ENCODE measurements around the gene MYO3A.

MYO3A gene

GRCh38 chr10:26249681-26250080 is 315.7 kb downstream of the MYO3A start:
- no peak for TF ChIP-seq POLR2AphosphoS5 (IDR thresholded peaks at IDR 0.05; ENCODE audit: borderline replicate concordance, low read depth, low read length)
- no peak for TF ChIP-seq FOXP2 (optimal IDR thresholded peaks at IDR 0.05; ENCODE audit: control extremely low read depth, extremely low read length, insufficient read depth)
- TF ChIP-seq EZH2 (IDR thresholded peaks at IDR 0.05) = no peak
- DNase-seq (ENCODE audit: low read depth, low spot score) = no peak
- H3K9ac ChIP-seq (ENCODE audit: insufficient read length) = no peak overlapping the region
- no peaks in the 10 kb centered on the region for H3K9me3 ChIP-seq (ENCODE audit: low read depth, low read length)
- no peak overlapping the region for H3K4me3 ChIP-seq
- H3K36me3 ChIP-seq (ENCODE audit: insufficient read depth, low read length) = no peaks in the 10 kb centered on the region
- no peak overlapping the region for H3K27ac ChIP-seq

- H3K27ac ChIP-seq = no peak overlapping the region
- no peaks in the 10 kb centered on the region for H3K36me3 ChIP-seq (ENCODE audit: insufficient read depth, low read length)
- no peak overlapping the region for H3K9ac ChIP-seq (ENCODE audit: insufficient read length)
- no peaks in the 10 kb centered on the region for H3K9me3 ChIP-seq (ENCODE audit: low read depth, low read length)
- TF ChIP-seq POLR2AphosphoS5 (IDR thresholded peaks at IDR 0.05; ENCODE audit: borderline replicate concordance, low read depth, low read length) (no peak), EZH2 (IDR thresholded peaks at IDR 0.05) (no peak), FOXP2 (optimal IDR thresholded peaks at IDR 0.05; ENCODE audit: control extremely low read depth, extremely low read length, insufficient read depth) (no peak)
- no peak overlapping the region for H3K4me3 ChIP-seq
- no peak for DNase-seq (ENCODE audit: low read depth, low spot score)
Measured at GRCh38 chr10:26251925-26252324, 317.9 kb downstream of the MYO3A start.

- Histone ChIP-seq H3K9ac (ENCODE audit: insufficient read length) (no peak overlapping the region), H3K27ac (no peak overlapping the region), H3K9me3 (ENCODE audit: low read depth, low read length) (no peaks in the 10 kb centered on the region), H3K4me3 (no peak overlapping the region), H3K36me3 (ENCODE audit: insufficient read depth, low read length) (no peaks in the 10 kb centered on the region)
- no peak for DNase-seq (ENCODE audit: low read depth, low spot score)
- TF ChIP-seq FOXP2 (optimal IDR thresholded peaks at IDR 0.05; ENCODE audit: control extremely low read depth, extremely low read length, insufficient read depth) = no peak
- no peak for TF ChIP-seq POLR2AphosphoS5 (IDR thresholded peaks at IDR 0.05; ENCODE audit: borderline replicate concordance, low read depth, low read length)
- no peak for TF ChIP-seq EZH2 (IDR thresholded peaks at IDR 0.05)
Measured at GRCh38 chr10:26254616-26255015, 320.6 kb downstream of the MYO3A start.

- Histone ChIP-seq H3K9ac (ENCODE audit: insufficient read length) (no peak overlapping the region), H3K9me3 (ENCODE audit: low read depth, low read length) (no peaks in the 10 kb centered on the region), H3K36me3 (ENCODE audit: insufficient read depth, low read length) (no peaks in the 10 kb centered on the region), H3K27ac (no peak overlapping the region), H3K4me3 (no peak overlapping the region)
- no peak for DNase-seq (ENCODE audit: low read depth, low spot score)
- TF ChIP-seq POLR2AphosphoS5 (IDR thresholded peaks at IDR 0.05; ENCODE audit: borderline replicate concordance, low read depth, low read length) (no peak), EZH2 (IDR thresholded peaks at IDR 0.05) (no peak), FOXP2 (optimal IDR thresholded peaks at IDR 0.05; ENCODE audit: control extremely low read depth, extremely low read length, insufficient read depth) (no peak)
Measured at GRCh38 chr10:26259341-26259740, 325.3 kb downstream of the MYO3A start.

Data from SK-N-MC (cell line).